Cortex of kidney (tissue), 1 donor: Measurements from ENCODE around the gene ZNF747.
A peak's percentile ranks its signal among the peaks of the same experiment; 100 is the strongest.

Experiments used
- DNase-seq: peaks from one replicate; lab custom pipeline; 2025; lab: John Stamatoyannopoulos, UW

The ZNF747 gene

DNA sequence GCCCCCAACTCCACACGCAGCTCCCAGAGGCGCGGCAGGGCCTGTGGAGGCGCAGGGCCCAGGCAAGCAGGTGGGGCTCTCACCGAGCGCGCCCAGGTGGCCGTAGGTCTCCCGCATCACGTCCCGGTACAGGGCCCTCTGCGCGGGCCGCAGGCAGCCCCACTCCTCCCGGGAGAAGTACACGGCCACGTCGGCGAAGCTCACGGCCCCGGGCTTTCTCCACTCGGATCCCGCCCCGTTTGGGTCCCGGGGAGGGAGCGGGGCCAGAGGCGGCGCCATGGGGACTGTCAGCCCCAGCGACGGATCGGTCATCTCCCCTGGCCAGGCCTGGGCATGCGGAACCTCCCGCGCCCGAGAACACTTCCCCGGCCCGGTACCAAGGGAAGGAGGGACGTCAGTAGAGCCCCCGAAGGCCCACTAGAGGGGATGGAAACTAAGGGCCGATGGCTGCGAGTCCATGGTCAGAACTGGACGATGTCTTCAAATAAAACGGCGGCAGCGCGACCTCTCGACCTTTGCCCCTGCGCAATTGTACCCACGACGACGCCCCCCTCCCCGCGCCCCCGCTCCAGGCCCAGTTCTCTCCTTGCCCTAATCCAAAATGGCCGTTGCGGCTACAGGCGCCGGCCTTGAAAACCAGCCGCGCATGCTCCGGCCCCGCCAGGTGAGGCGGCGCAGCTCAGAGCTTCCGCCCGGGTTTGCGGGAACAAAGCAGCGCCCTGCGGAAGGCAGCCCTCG lies at the start of gene ZNF747:
Gene ZNF747, minus strand, starts transcription at position 491 of the 738 bp plus-strand sequence. Its CDS starts 179 bp downstream, at position 312.
- peak; percentile 77 for DNase-seq

DNA sequence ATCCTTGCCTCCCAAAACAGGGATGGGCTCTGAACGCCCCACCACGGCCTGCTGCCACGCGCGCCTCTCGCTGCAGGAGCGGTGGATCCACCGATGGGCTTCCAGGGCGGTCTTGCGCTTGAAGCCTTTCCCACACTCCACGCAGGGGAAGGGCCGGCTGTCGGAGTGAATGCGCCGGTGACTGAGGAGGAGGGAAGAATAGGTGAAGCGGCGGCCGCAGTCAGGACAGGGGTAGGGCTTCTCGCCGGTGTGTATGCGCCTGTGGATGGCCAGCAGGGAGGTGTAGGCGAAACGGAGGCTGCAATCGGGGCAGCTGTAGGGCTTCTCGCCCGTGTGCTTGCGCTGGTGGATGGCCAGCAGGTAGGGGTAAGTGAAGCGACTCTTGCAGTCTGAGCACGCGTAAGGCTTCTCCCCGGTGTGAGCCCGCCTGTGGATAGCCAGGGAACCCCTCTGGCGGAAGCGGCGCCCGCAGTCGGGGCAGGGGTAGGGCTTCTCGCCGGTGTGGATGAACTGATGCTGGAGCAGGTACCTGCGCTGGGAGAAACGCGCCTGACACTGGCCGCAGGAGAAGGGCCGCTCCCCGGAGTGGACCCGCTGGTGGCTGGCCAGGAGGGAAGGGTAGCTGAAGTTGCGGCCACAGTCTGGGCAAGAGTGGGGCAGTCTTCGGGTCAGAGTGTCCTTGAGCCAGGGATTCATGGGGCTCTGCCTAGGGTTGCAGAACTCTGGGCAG lies 48.1 kb upstream of the ZNF747 start:
- DNase-seq: no peak

DNA sequence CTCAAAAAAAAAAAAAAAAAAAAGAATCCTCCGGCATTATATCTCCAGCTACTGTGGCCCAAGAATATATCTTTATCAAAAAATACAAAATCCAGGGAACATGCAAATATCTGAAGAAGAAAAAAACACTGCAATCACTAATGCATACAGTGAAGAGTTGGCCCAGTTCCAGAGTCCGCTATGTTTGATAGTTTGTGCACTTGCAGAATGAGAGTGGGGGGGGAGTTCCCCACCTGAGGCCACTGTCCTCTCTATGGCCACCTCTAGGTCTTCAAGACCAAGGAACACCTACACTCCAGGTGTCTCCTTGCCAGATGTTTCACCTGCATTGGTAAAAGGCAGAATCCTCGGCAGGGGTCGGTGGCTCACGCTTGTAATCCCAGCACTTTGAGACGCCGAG lies 46.8 kb upstream of the ZNF747 start:
- no peak for DNase-seq

DNA sequence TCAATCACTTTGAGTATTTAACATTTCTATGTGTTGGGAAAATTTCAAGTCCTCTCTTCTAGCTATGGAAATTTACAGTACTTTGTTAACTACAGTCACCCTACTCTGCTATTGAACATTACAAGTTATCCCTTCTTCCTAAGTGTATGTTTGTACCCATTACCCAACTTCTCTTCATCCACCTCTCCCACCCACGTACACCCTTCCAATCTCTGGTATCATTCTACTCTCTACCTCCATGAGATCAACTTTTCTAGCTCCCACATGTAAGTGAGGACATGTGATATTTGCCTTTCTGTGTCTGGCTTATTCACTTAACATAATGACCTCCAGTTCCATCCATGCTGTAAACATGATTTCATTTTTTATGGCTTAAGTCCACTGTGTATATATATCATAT lies 40.0 kb upstream of the ZNF747 start:
- DNase-seq: no peak

DNA sequence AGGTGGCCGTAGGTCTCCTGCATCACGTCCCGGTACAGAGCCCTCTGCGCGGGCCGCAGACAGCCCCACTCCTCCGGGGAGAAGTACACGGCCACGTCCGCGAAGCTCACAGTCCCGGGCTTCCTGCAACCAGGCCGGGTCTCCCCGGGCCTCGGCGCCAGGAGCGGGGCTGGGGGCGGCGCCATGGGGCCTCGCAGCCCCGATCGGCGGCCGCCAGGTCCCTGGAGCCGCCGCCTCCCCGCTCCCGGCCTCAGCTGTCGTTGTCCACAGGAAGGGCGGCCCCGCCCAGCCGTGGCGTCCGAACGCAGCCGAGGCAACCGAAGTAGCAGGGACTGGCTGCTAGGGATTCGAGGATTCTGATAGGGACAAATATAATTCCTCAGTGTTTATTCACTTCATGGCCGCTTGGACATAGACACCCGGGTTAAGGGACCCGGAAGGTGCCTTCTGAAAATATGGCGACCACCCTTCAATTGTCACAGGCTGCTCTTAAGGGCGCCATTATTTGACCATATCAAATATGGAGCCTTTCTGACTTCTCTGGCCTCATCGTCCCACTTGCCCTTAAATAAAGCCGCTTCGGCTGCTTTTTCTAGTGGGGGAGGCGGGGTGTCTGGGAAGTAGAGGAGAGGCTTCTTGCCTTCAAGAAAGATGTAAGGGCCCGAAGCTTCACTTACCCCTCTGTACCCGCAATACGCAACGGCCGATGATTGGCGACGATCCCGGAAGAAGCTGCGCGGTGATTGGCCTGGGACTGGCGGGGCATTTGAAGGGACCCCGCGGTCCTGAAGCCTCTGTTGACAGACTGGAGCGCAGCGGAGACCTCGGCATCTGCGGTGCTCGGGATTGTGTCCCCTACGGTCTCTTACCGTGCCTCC lies 37.0 kb upstream of the ZNF747 start, which contains the start of gene ZNF688:
Gene ZNF688, minus strand, starts transcription at position 270 of the 878 bp plus-strand sequence. Its CDS starts 85 bp downstream, at position 185.
- no peak for DNase-seq

DNA sequence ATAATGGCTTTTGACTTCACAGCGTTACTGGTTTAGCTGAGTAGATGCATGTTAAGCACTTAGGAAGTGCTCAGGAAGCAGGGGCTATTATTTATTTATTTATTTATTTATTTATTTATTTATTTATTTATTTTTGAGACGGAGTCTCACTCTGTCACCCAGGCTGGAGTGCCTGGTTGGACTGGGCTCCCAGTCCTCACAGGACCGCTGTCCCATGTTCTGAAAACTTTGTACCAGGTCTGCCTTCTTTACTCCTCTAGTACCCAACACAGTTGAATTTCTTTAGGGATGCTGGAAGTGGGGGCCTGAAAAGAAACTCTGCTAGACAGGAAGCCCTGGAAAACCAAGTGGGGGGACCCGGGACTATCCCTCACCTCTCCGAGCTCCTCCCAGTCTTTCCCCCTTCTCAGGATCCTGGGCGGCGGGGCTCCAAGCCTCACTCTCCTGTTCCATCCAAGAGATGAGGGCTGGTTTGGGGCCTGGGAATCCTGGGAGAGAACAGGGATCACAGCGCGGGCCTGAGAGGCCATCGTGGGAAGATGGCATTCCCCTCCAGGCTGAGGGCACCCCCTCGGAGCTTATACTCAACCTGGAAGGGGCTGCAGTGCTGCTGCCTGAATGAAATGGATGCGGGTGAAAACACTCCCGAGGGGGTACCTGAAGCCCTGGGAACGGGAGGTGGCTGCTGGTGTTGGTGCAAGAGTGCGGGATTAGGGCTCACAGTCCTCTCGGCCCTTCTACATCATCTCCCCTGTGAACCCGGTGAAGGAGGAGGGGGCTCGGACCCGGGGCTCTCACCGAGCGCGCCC lies 36.2 kb upstream of the ZNF747 start:
- no peak for DNase-seq

DNA sequence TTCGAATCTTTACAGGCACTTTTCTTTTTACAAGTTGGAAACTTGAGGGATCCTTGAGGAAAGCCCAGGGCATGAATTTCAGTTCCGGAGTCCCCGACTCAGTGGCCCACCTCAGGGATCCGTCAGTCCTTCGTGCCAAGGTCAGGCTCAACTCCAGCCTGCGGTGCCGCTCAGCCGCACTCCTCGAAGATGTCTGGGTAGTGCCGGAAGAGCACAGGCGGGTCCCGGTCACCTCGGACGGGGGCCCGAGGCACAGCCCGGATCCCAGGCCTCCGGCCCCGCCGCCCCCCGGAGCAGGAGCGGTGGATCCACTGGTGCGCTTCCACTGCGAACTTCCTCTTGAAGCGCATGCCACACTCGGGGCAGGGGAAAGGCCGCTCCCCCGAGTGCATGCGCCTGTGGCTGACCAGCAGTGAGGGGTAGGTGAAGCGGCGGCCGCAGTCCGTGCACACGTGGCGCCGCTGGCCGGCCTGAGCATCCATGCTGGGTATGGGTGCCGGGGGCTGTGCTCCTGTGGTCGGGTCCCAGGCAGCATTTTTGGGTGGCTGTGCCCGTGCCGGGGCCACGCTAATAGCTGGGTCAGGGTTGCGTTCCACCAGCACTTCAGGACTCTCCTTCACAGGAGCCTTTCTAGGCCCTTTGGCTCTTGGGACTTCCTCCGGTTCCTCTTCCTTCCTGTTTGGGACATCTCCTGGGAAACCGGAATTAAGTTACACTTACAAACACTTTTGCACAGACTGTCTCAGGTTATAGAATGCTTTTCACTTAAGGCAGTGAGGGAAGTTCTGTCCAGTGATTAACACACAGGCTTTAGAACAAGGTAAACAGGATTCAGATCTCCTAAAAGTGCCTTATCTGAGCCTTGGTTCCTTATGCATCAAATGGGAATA lies 35.3 kb upstream of the ZNF747 start:
- DNase-seq: no peak

DNA sequence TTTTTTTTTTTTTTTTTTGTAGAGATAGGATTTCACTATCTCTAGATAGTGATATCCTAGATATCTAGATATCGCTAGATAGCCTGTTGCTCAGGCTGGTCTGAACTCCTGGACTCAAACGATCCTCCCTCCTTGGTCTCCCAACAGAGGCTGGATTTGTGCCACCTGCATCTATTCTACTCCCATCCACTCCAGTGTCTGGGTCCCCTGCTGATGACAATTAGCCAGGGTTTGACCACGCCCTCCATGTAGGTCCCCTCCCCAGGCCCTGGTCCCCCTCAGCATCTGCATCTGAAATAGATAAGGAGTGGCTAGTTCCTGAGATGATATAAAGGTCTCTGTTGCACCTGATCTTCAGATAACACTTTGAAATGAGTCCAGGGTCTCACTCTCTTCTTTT lies 34.6 kb upstream of the ZNF747 start:
- no peak for DNase-seq

DNA sequence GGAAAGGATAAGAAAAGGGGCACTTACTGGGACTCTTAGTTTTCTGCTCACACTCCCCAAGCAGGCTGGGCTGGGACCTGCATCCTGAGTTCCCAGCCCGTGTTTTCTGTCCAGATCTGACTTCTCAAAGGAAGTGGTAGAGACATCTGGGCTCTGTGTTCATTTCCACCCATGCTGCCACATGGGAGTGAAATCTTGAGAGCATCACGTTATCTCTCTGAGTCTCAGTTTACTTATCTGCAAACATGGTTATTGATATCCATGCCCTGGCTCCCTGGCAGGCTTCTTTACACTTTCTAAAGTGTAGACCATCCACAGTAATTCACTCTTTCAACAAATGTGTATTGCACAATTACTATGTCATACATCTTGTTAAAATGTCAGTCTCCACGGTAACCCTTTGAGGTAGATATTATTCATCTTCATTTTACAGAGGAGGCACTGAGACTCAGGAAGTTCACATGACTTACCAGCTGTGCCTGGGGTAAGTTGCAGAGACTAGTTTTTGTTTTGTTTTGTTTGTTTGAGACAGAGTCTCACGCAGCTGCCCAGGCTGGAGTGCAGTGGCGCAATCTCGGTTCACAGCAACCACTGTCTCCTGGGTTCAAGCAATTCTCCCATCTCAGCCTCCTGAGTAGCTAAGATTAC lies 33.5 kb upstream of the ZNF747 start:
- no peak for DNase-seq

DNA sequence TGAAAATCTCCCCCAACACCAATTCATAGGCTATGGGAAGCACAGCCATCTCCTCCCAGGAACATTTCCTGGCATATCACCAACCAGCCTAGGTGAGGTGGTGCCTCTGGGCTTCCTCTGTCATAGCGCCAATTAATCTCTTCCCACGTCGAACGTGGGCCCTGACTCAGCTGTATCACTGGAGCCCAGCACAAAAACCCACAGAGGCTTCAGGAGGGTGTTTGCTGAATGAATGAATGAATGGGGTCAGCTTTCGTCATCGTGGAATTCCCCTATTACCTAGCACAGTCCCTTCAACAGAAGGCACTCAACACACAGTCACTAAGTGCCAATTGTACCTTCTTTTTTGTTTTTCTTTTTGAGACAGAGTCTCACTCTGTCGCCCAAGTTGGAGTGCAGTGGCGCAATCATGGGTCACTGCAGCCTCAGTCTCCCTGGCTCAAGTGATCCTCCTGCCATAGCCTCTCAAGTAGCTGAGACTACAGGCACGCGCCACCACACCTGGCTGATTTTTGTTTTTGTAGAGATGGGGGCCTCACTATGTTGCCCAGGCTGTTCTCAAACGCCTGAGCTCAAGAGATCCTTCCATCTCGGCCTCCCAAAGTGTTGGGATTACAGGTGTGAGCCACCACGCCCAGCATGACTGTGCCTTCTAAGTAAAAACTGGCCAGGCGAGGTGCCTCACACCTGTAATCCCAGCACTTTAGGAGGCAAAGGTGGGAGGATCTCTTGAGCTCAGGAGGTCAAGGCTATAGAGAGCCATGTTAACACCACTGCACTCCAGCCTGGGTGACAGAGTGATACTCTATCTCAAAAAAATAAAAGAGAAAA lies 32.7 kb upstream of the ZNF747 start:
- DNase-seq: no peak

DNA sequence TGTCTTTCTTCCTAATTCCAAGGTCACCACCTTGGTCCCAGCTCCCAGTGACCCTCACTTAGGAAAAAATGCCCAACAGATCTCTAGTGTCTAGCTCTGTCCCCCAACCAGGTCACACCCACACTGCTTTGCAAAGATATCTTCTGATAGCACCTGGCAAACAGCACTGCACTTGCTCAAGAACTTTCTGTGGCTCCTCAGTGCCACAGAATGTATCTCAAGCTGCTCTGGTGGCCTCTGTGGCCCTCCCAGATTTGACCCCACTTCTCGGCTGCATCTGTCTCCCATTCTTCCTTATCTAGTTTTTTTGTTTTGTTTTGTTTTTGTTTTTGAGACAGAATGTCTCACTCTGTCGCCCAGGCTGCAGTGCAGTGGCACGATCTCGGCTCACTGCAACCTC lies 31.9 kb upstream of the ZNF747 start:
- DNase-seq: no peak

DNA sequence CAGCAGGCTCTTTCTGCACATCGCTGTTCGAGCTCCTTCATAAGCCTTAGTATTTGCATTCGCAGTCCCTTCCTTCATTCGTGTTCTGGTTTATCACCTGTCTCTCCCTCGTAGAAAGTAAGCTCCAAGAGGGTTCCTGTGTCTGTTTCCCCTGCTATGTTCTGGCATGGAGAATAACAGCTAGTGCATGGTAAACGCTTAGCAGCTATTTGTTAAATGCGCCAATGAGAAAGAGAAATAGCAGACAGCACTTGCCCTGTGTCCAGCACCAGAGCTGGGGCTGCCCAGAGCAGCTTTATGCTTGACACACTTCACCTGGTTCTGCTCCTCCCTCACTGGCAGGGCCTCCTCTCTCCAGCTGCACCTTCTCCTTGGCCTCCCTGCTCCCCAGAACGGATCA lies 31.3 kb upstream of the ZNF747 start:
- no peak for DNase-seq

DNA sequence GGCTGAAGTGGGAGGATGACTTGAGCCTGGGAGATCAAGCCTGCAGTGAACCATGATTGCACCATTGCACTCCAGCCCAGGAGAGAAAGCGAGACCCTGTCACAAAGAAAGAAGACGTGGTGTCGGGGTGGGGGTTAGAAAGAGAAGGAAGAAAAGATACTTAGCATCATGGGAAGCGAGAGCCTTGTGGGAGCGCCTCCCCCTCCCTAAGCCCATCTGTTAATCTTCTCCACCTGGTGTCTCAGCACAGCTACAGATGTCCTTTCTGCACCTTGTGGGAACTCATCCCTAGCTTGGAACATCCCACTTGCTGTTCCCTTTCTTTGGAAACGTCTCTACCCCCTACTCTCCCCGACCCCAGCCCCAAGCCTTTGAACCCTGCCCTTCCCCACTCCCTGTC lies 30.9 kb upstream of the ZNF747 start:
- no peak for DNase-seq

DNA sequence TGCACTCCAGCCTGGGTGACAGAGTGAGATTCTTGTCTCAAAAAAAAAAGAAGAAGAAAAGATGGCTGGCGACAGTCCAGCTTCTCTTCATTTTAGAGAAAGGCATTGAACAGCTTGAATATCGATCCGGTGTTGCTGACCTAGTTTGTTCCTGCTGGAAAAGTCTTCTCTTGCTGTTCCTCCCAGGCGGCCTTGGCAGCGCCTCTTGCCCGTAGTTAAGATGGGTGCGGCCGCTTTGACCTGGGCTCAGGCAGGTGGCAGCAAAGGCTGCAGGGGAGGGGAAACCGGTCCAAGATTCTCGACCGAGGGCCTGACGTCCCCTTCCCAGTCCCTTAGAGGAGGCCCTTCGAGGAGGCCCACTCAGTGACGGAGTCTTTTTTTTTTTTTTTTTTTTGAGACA lies 27.4 kb upstream of the ZNF747 start:
- no peak for DNase-seq

DNA sequence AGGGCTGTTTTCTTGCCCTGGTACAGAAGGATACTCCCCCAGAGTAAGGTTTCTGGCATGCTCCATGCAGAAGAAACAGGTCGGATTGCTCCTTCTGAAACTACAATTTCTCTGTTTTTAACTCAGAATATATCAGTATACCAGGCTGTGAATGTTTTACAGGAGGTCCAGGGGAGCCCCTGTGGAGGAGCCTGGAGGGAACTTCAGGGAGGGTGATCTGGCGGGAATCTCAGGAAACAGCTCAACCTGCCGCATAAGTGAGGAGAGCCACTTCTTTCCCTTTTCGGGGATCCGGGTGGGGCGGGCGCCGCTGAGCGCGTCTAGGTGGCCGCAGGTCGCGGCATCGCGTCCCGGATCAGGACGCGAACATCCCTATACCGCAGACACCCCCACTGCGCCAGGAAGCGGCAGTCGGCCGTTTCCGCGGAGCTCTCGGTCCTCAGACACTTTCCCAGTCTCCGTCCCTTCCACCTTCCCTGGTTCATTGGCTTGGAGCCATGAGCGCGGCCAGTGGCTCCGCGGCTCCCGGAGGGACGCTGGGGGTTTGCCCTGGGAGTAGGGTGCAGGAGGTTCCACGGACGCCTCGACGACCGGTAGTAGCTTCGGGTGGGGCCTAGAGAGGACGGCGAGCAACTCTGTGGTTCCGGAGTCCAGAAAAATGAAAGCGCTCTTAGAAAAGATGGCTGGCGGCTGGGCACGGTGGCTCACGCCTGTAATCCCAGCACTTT lies 26.6 kb upstream of the ZNF747 start:
- no peak for DNase-seq

DNA sequence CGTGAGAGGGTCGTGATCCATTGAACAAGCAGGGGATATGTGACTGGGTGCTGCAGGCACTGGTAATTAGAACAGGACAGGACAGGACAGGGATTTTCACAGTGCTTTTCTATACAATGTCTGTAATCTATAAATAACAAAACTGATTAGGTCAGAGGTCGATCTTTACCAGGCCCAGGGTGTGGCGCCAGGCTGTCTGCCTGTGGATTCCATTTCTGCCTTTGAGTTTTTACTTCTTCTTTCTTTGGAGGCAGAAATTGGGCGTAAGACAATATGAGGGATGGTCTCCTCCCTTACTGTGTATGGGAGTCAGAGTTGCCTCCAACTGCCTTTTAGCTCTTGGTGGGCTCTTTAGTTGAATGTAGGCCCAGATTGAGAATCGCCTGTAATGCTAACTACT lies 25.0 kb upstream of the ZNF747 start:
- DNase-seq: no peak

DNA sequence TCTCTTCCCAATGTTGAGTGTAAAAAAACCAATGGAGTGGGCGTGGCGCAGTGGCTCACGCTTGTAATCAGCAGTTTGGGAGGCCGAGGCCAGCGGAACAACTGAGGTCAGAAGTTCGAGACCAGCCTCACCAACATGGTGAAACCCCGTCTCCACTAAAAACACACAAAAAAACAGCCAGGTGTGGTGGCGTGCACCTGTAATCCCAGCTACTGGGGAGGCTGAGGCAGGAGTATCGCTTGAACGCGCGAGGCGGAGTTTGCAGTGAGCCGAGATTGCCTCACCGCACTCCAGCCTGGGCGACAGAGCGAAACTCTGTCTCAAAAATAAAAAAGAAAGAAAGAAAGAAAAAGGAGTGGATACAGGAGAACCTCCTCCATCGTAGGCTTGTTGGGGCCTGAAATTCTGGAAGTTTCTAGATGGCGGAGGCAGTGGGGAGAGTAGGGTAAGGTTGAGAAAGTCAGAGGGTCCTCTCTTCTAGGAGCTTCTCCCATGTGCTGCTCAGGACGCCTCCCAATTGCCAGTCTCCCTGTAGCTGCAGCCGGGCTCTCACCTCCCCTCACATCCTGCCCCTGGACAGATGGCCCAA lies 24.2 kb upstream of the ZNF747 start:
- no peak for DNase-seq
